Common myeloid progenitor, CD34-positive (primary cell): ENCODE measurements around the gene TRIO.
"Not testable (repeated sequence)": the region's sequence is repeated elsewhere in the genome, so short reads cannot be mapped to it uniquely, and the experiment has no call there.

Experiments
- CTCF ChIA-PET: fragments of 350-600 bp; sonication (Branson Sonifier 250); formaldehyde crosslinking; loops from one replicate; lab custom pipeline; 2021; ENCODE audit warnings: antibody characterized with exemption; lab: Charles Lee
- POLR2A ChIA-PET: fragments of 350-600 bp; sonication (Branson Sonifier 250); formaldehyde crosslinking; loops from one replicate; lab custom pipeline; 2021; ENCODE audit warnings: antibody characterized with exemption; lab: Charles Lee
- DNase-seq, 3 donors: peaks; one replicate each; pipeline versions ENCODE4 v3.0.0 to v3.0.0-alpha.2; 2013
- H3K27ac ChIP-seq, 2 experiments: 1 replicate in 1 of 2; 2 replicates in 1 of 2; pipeline ENCODE4 v1.7.0; 2013; ENCODE audit warnings: inconsistent platforms in 2 of 2, low read length in 2 of 2, mild to moderate bottlenecking in 2 of 2, low read depth in 1 of 2, moderate library complexity in 1 of 2; ENCODE audit not compliant: severe bottlenecking in 2 of 2, insufficient read depth in 1 of 2, poor library complexity in 1 of 2
- H3K27me3 ChIP-seq, 5 experiments: replicated peaks in 2 of 5; 1 replicate in 3 of 5; 2 replicates in 2 of 5; pipeline versions ENCODE4 v1.6.1 to v1.7.0; 2013; ENCODE audit warnings: low read length in 4 of 5, mild to moderate bottlenecking in 2 of 5, moderate library complexity in 2 of 5, inconsistent platforms in 1 of 5; ENCODE audit not compliant: insufficient read depth in 5 of 5, control insufficient read depth in 4 of 5
- H3K36me3 ChIP-seq, 4 experiments: 1 replicate in 2 of 4; 2 replicates in 2 of 4; pipeline versions ENCODE4 v1.6.1 to v1.7.0; 2013; ENCODE audit warnings: low read length in 3 of 4, control low read depth in 1 of 4, mild to moderate bottlenecking in 1 of 4; ENCODE audit not compliant: control insufficient read depth in 4 of 4, insufficient read depth in 4 of 4
- H3K4me1 ChIP-seq, 4 experiments: 1 replicate in 3 of 4; 2 replicates in 1 of 4; pipeline versions ENCODE4 v1.6.1 to v1.7.1; 2013; ENCODE audit warnings: low read length in 3 of 4, mild to moderate bottlenecking in 3 of 4, control low read depth in 1 of 4, inconsistent platforms in 1 of 4, moderate library complexity in 1 of 4; ENCODE audit not compliant: control insufficient read depth in 4 of 4, insufficient read depth in 4 of 4; ENCODE audit errors: control extremely low read depth in 1 of 4
- H3K4me3 ChIP-seq, 7 experiments: 1 replicate in 4 of 7; 2 replicates in 3 of 7; pipeline versions ENCODE4 v1.5.1 to v1.7.0; 2013; ENCODE audit warnings: mild to moderate bottlenecking in 7 of 7, low read length in 6 of 7, moderate library complexity in 6 of 7, inconsistent platforms in 2 of 7, low read depth in 2 of 7, control low read depth in 1 of 7; ENCODE audit not compliant: insufficient read depth in 4 of 7, control insufficient read depth in 1 of 7; ENCODE audit errors: extremely low read depth in 1 of 7
- H3K9me3 ChIP-seq, 5 experiments: 1 replicate in 4 of 5; 2 replicates in 1 of 5; pipeline versions ENCODE4 v1.6.1 to v1.7.1; 2013; ENCODE audit warnings: low read length in 4 of 5, mild to moderate bottlenecking in 2 of 5, inconsistent platforms in 1 of 5, low read depth in 1 of 5, moderate library complexity in 1 of 5; ENCODE audit not compliant: control insufficient read depth in 4 of 5, insufficient read depth in 2 of 5; ENCODE audit errors: control extremely low read depth in 1 of 5
- WGBS: methylation state at CpG from one replicate; pipeline ENCODE4 v1.1.5; 2013; ENCODE audit not compliant: insufficient coverage; 5-methylcytosine and 5-hydroxymethylcytosine counted together

Gene TRIO

GRCh38 chr5:14431534-14431933 lies 288.4 kb downstream of the TRIO start:
- no peak overlapping the region for H3K27ac ChIP-seq
- H3K9me3 ChIP-seq: no peaks in the 10 kb centered on the region
- ChIA-PET POLR2A (no interaction called here), CTCF (no interaction called here)
- 83% methylated on average over 1 of the region's 1 CpG for WGBS
- H3K36me3 ChIP-seq: peaks cover 0 to 29% (median 17%) of the 10 kb centered on the region in 4 experiments
- DNase-seq: no peak
- no peaks in the 10 kb centered on the region for H3K4me1 ChIP-seq
- H3K4me3 ChIP-seq: no peak overlapping the region
- no peaks in the 10 kb centered on the region for H3K27me3 ChIP-seq

GRCh38 chr5:14432931-14433589 lies 289.9 kb downstream of the TRIO start:
- Histone ChIP-seq H3K9me3 (no peaks in the 10 kb centered on the region), H3K27me3 (no peaks in the 10 kb centered on the region), H3K27ac (no peak overlapping the region), H3K4me1 (no peaks in the 10 kb centered on the region), H3K4me3 (no peak overlapping the region), H3K36me3 (peaks cover 0 to 25% (median 13%) of the 10 kb centered on the region in 4 experiments)
- 98% methylated on average over 6 of the region's 8 CpGs for WGBS
- no peak for DNase-seq
- CTCF ChIA-PET: interaction anchor here (1.1 kb wide), 1 partner anchor 34 kb away, joined by 3 read pairs; no protein-coding TSS in a partner anchor
- POLR2A ChIA-PET: no interaction called here

GRCh38 chr5:14435481-14435880 lies 292.3 kb downstream of the TRIO start:
- H3K36me3 ChIP-seq: peaks cover 0 to 37% (median 17%) of the 10 kb centered on the region in 4 experiments
- no peaks in the 10 kb centered on the region for H3K4me1 ChIP-seq
- CTCF ChIA-PET: no interaction called here

GRCh38 chr5:14436122-14436521 lies 293.0 kb downstream of the TRIO start:
- WGBS: 89% methylated on average over 3 of the region's 5 CpGs
- POLR2A ChIA-PET, H3K4me3 ChIP-seq, H3K27me3 ChIP-seq, H3K4me1 ChIP-seq, DNase-seq, H3K27ac ChIP-seq, H3K9me3 ChIP-seq: not testable (repeated sequence)
- peaks cover 0 to 43% (median 19%) of the 10 kb centered on the region in 4 experiments for H3K36me3 ChIP-seq
- CTCF ChIA-PET: interaction anchor here (0.8 kb wide), 1 partner anchor 223 kb away, joined by 3 read pairs; no protein-coding TSS in a partner anchor

More at GRCh38 chr5:14435481-14435880, 292.3 kb downstream of the TRIO start:
- no peak overlapping the region for H3K4me3 ChIP-seq
- no peak for DNase-seq
- H3K9me3 ChIP-seq: no peaks in the 10 kb centered on the region
- WGBS: 90% methylated on average over 2 of the region's 2 CpGs
- POLR2A ChIA-PET: no interaction called here
- H3K27ac ChIP-seq: no peak overlapping the region
- H3K27me3 ChIP-seq: no peaks in the 10 kb centered on the region

GRCh38 chr5:14436801-14437542 lies 293.8 kb downstream of the TRIO start:
- CTCF ChIA-PET: interaction anchor here (0.8 kb wide), 1 partner anchor 222 kb away, joined by 3 read pairs; no protein-coding TSS in a partner anchor
- DNase-seq: no peak
- H3K4me1 ChIP-seq: no peaks in the 10 kb centered on the region

GRCh38 chr5:14438195-14438606 lies 295.1 kb downstream of the TRIO start:
- Histone ChIP-seq H3K9me3 (no peaks in the 10 kb centered on the region), H3K4me3 (no peak overlapping the region), H3K36me3 (peaks cover 0 to 50% (median 15%) of the 10 kb centered on the region in 4 experiments), H3K27ac (no peak overlapping the region), H3K4me1 (no peaks in the 10 kb centered on the region), H3K27me3 (no peaks in the 10 kb centered on the region)
- CTCF ChIA-PET: no interaction called here
- 95% methylated on average over 5 of the region's 6 CpGs for WGBS
- POLR2A ChIA-PET: no interaction called here
- no peak for DNase-seq

More at GRCh38 chr5:14436801-14437542, 293.8 kb downstream of the TRIO start:
- Histone ChIP-seq H3K9me3 (no peaks in the 10 kb centered on the region), H3K27ac (no peak overlapping the region), H3K4me3 (no peak overlapping the region), H3K27me3 (no peaks in the 10 kb centered on the region), H3K36me3 (peaks cover 0 to 49% (median 21%) of the 10 kb centered on the region in 4 experiments)
- POLR2A ChIA-PET: no interaction called here
- WGBS: no CpG with 5 or more reads among the region's 5 CpGs
